ENCODE results near the gene DTX3L.
"Not testable (repeated sequence)": the region's sequence is repeated elsewhere in the genome, so short reads cannot be mapped to it uniquely, and the experiment has no call there.

GRCh38 chr3:122568131-122568530 is 4.0 kb downstream of the DTX3L start:
- TF ChIP-seq SUZ12 (IDR thresholded peaks at IDR 0.05; ENCODE audit: extremely low read depth, insufficient read depth, insufficient read length); YY1 (IDR thresholded peaks at IDR 0.05; ENCODE audit: insufficient read depth, insufficient read length): not testable (repeated sequence)

All from NT2/D1 (cell line).